ENCODE measurements around the gene SLC23A2. TPM values are rescaled to one million over a fixed set of nuclear protein-coding genes. Genes with fewer than 3 reads are reported as not detected.

The SLC23A2 gene
- total and polyA plus RNA-seq, 2 donors = 5.7 to 8.6 TPM

DNA sequence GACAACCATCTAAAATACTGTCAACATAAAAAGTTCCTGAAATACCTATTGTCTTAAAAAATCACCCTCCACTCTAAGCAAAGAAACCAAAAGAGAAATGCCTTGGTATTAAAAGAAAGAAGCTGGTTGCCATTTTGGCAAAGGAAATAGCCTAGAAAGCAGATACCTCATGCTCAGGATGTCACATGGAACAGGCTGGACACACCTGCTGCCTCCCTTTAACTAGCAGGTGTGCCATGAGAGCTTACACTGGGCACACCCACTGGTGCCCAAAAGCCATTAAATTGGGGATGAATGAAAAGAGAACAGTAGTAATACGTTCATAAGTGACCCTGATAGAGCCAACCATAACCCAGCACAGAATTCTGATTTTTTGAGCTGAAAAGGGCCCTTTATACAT is 1.5 kb downstream of the SLC23A2 start:
- peak in 1 of 9 donors; percentile 25 for DNase-seq (ENCODE audit: low read depth in 6 of 9, low spot score in 9 of 9)
- 91% methylated on average over 1 of the region's 1 CpG for WGBS
- no peaks in the 10 kb centered on the region for H3K36me3 ChIP-seq (ENCODE audit: control insufficient read depth in 2 of 2, insufficient read depth in 2 of 2, low read length in 1 of 2)
- H3K9me3 ChIP-seq (ENCODE audit: control insufficient read depth in 2 of 2, insufficient read depth in 1 of 2, low read length in 1 of 2) = peaks cover 0 to 5% of the 10 kb centered on the region in 2 donors
- peak overlapping the region in 1 of 2 donors; percentile 67 for H3K4me3 ChIP-seq (ENCODE audit: low read length in 2 of 2)
- no peak overlapping the region for H3K27ac ChIP-seq (ENCODE audit: low read depth in 1 of 2, low read length in 1 of 2)
- peaks cover 0 to 9% of the 10 kb centered on the region in 2 donors for H3K27me3 ChIP-seq (ENCODE audit: control insufficient read depth in 2 of 2, insufficient read depth in 1 of 2, low read length in 1 of 2)
- peaks cover 17 to 20% of the 10 kb centered on the region in 2 donors for H3K4me1 ChIP-seq (ENCODE audit: control insufficient read depth in 2 of 2, insufficient read depth in 2 of 2, low read length in 2 of 2)

DNA sequence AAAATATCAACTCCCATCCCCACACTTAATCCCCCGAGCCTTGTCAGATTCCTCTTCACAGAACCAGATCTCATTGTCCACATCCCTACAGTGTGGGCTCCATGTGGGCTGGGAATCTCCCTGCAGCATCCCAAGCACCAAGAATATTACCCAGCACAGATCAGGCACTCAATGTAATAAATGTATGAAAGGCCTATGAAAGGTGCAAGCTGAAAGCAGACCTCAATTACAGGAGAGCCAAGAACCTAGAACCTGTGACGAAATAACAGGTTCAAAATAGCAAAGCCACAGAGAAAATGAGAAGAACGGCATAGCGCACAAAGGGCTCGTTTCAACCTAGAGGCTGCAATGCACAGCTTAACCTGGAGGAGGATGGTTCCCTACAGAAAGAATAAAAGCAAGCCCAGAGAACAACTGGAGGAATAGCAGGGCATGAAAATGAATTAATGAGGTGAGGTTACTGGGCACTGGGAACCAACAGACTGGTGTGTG is 3.1 kb downstream of the SLC23A2 start:
- no peaks in the 10 kb centered on the region for H3K36me3 ChIP-seq (ENCODE audit: control insufficient read depth in 2 of 2, insufficient read depth in 2 of 2, low read length in 1 of 2)
- H3K27me3 ChIP-seq (ENCODE audit: control insufficient read depth in 2 of 2, insufficient read depth in 1 of 2, low read length in 1 of 2) = peaks cover 0 to 9% of the 10 kb centered on the region in 2 donors
- H3K9me3 ChIP-seq (ENCODE audit: control insufficient read depth in 2 of 2, insufficient read depth in 1 of 2, low read length in 1 of 2) = peaks cover 0 to 5% of the 10 kb centered on the region in 2 donors
- no peak for DNase-seq (ENCODE audit: low read depth in 6 of 9, low spot score in 9 of 9)
- peaks cover 17 to 20% of the 10 kb centered on the region in 2 donors for H3K4me1 ChIP-seq (ENCODE audit: control insufficient read depth in 2 of 2, insufficient read depth in 2 of 2, low read length in 2 of 2)
- no peak overlapping the region for H3K27ac ChIP-seq (ENCODE audit: low read depth in 1 of 2, low read length in 1 of 2)
- 77% methylated on average over 5 of the region's 5 CpGs for WGBS
- no peak overlapping the region for H3K4me3 ChIP-seq (ENCODE audit: low read length in 2 of 2)

DNA sequence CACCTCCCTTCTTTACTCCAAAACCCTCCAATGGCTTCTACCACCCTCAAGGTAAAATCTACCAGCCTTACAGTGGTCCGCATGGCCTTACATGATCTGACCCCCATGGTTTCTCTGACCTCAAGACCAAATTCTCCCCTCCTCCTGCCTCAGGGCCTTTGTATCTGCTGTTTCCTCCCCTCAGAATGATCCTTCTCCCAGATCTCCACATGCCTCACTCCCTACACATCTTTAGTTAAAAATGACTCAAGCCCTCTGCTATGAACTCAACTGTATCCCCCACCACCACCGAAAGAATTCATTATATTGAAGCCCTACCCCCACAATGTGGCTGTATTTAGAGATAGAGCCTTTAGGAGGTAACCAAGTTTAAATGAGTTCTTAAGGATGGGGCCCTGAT is 4.1 kb downstream of the SLC23A2 start:
- DNase-seq (ENCODE audit: low read depth in 6 of 9, low spot score in 9 of 9) = no peak
- Histone ChIP-seq H3K4me1 (ENCODE audit: control insufficient read depth in 2 of 2, insufficient read depth in 2 of 2, low read length in 2 of 2) (peaks cover 17 to 20% of the 10 kb centered on the region in 2 donors), H3K4me3 (ENCODE audit: low read length in 2 of 2) (no peak overlapping the region), H3K27ac (ENCODE audit: low read depth in 1 of 2, low read length in 1 of 2) (no peak overlapping the region), H3K36me3 (ENCODE audit: control insufficient read depth in 2 of 2, insufficient read depth in 2 of 2, low read length in 1 of 2) (no peaks in the 10 kb centered on the region), H3K9me3 (ENCODE audit: control insufficient read depth in 2 of 2, insufficient read depth in 1 of 2, low read length in 1 of 2) (peaks cover 0 to 5% of the 10 kb centered on the region in 2 donors), H3K27me3 (ENCODE audit: control insufficient read depth in 2 of 2, insufficient read depth in 1 of 2, low read length in 1 of 2) (peaks cover 0 to 7% of the 10 kb centered on the region in 2 donors)
- 97% methylated on average over 2 of the region's 2 CpGs for WGBS

DNA sequence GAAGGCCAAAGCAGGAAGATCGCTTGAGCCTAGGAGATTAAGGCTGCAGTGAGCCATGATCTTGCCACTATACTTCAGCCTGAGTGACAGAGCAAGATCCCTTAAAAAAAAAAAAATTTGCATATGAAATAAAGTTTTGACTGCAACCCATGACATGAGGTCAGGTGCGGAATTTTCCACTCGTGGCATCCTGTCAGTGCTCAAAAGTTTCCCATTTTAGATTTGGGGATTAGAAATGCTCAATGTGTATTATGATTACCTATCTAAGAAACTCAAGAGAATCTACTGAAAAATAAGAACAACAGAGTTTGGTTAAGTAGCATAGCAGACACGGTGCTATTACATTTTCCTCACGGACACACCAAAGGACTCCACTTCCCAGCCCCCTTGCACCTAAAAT is 11.7 kb downstream of the SLC23A2 start:
- WGBS = 89% methylated on average over 5 of the region's 5 CpGs
- H3K27me3 ChIP-seq (ENCODE audit: control insufficient read depth in 2 of 2, insufficient read depth in 1 of 2, low read length in 1 of 2) = no peaks in the 10 kb centered on the region
- no peak overlapping the region for H3K27ac ChIP-seq (ENCODE audit: low read depth in 1 of 2, low read length in 1 of 2)
- no peaks in the 10 kb centered on the region for H3K36me3 ChIP-seq (ENCODE audit: control insufficient read depth in 2 of 2, insufficient read depth in 2 of 2, low read length in 1 of 2)
- no peaks in the 10 kb centered on the region for H3K9me3 ChIP-seq (ENCODE audit: control insufficient read depth in 2 of 2, insufficient read depth in 1 of 2, low read length in 1 of 2)
- no peaks in the 10 kb centered on the region for H3K4me1 ChIP-seq (ENCODE audit: control insufficient read depth in 2 of 2, insufficient read depth in 2 of 2, low read length in 2 of 2)
- no peak for DNase-seq (ENCODE audit: low read depth in 6 of 9, low spot score in 9 of 9)
- H3K4me3 ChIP-seq (ENCODE audit: low read length in 2 of 2) = no peak overlapping the region

DNA sequence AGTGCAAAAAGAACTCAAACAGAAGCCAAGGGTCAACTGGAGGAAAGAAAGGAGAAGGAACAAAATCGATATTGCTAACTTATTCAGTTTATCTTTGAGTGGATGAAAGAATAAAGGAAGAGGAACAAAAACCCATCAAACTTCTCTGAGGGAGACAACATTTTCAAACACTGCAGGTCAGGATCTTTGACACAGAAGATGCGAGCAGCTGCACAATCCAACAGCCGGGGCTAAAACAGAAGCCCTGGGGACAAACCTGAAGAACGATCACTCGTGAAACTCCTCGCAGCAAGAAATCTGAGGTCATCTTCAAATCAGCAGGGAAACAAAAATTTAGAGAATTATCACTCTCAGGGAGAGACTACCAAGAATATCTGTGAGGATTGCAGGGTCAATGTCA is 14.2 kb downstream of the SLC23A2 start:
- no peaks in the 10 kb centered on the region for H3K9me3 ChIP-seq (ENCODE audit: control insufficient read depth in 2 of 2, insufficient read depth in 1 of 2, low read length in 1 of 2)

DNA sequence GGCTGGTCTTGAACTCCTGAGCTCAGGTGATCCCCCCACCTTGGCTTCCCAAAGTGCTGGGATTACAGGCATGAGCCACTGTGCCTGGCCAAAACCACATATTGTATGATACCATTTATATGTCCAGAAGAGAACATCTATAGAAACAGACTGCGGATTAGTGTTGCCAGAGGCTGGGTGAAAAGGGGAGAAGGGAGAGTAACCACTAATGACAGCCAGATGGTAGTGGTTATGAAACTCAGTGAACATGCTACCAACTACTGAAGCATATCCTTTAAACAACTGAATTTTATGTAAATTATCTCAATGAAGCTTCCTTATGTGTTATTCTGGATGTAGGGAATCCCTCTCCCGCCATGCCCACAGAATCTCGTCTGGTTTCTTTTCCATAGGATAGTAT is 15.7 kb downstream of the SLC23A2 start:
- H3K27ac ChIP-seq (ENCODE audit: low read depth in 1 of 2, low read length in 1 of 2) = no peak overlapping the region
- H3K4me3 ChIP-seq (ENCODE audit: low read length in 2 of 2) = no peak overlapping the region
- 93% methylated on average over 3 of the region's 3 CpGs for WGBS

More for the DNA sequence above, 14.2 kb downstream of the SLC23A2 start:
- H3K36me3 ChIP-seq (ENCODE audit: control insufficient read depth in 2 of 2, insufficient read depth in 2 of 2, low read length in 1 of 2) = no peaks in the 10 kb centered on the region
- no peak overlapping the region for H3K27ac ChIP-seq (ENCODE audit: low read depth in 1 of 2, low read length in 1 of 2)
- no peak for DNase-seq (ENCODE audit: low read depth in 6 of 9, low spot score in 9 of 9)
- WGBS = 78% methylated on average over 6 of the region's 6 CpGs
- no peak overlapping the region for H3K4me3 ChIP-seq (ENCODE audit: low read length in 2 of 2)
- H3K4me1 ChIP-seq (ENCODE audit: control insufficient read depth in 2 of 2, insufficient read depth in 2 of 2, low read length in 2 of 2) = no peaks in the 10 kb centered on the region
- H3K27me3 ChIP-seq (ENCODE audit: control insufficient read depth in 2 of 2, insufficient read depth in 1 of 2, low read length in 1 of 2) = no peaks in the 10 kb centered on the region

DNA sequence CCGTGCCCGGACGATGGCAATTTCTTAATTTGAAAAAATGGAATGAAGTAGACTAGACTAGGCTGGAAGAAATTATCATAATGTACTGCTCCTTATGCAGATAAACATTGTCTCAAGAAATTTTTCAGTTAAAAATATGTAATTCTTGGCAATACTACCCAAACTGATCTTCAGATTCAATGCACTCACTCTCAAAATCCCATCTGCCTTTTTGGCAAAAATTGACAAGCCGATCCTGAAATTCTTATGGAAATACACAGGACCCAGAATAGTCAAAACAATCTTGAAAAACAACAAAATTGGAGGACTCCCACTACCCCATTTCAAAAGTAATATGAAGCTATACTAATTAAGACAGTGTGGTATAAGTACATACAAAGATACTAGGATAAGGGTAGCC is 19.0 kb downstream of the SLC23A2 start:
- no peak for DNase-seq (ENCODE audit: low read depth in 6 of 9, low spot score in 9 of 9)
- Histone ChIP-seq H3K4me3 (ENCODE audit: low read length in 2 of 2) (no peak overlapping the region), H3K27me3 (ENCODE audit: control insufficient read depth in 2 of 2, insufficient read depth in 1 of 2, low read length in 1 of 2) (no peaks in the 10 kb centered on the region), H3K36me3 (ENCODE audit: control insufficient read depth in 2 of 2, insufficient read depth in 2 of 2, low read length in 1 of 2) (no peaks in the 10 kb centered on the region), H3K27ac (ENCODE audit: low read depth in 1 of 2, low read length in 1 of 2) (no peak overlapping the region), H3K4me1 (ENCODE audit: control insufficient read depth in 2 of 2, insufficient read depth in 2 of 2, low read length in 2 of 2) (no peaks in the 10 kb centered on the region), H3K9me3 (ENCODE audit: control insufficient read depth in 2 of 2, insufficient read depth in 1 of 2, low read length in 1 of 2) (no peaks in the 10 kb centered on the region)
- 98% methylated on average over 4 of the region's 4 CpGs for WGBS

More for the DNA sequence above, 15.7 kb downstream of the SLC23A2 start:
- no peak for DNase-seq (ENCODE audit: low read depth in 6 of 9, low spot score in 9 of 9)
- no peaks in the 10 kb centered on the region for H3K9me3 ChIP-seq (ENCODE audit: control insufficient read depth in 2 of 2, insufficient read depth in 1 of 2, low read length in 1 of 2)
- no peaks in the 10 kb centered on the region for H3K4me1 ChIP-seq (ENCODE audit: control insufficient read depth in 2 of 2, insufficient read depth in 2 of 2, low read length in 2 of 2)
- no peaks in the 10 kb centered on the region for H3K36me3 ChIP-seq (ENCODE audit: control insufficient read depth in 2 of 2, insufficient read depth in 2 of 2, low read length in 1 of 2)
- no peaks in the 10 kb centered on the region for H3K27me3 ChIP-seq (ENCODE audit: control insufficient read depth in 2 of 2, insufficient read depth in 1 of 2, low read length in 1 of 2)

DNA sequence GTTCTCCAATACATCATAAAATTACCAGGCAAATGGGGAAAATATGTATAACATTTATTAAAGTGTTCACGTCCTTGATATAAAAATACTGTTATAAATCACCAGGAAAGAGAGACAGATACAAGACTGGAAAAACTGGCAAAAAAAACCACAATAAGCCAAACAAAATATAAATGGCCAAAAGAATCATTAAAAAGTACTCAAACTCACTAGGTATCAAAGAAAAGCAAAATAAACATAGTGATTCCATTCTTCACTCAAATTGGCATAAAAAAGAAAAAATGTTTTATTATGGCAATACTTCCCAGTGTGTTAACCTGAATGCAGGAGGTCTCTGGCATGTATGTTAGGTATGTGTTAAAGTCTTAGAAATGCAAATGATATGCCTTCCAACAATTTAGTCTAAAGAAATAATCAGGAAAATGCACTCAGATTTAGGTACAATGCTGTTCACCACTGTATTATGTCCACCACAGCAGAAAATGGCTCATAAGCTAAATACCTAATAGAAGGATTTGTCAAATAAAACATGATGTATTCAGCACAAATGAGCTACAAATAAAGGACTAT is 21.4 kb downstream of the SLC23A2 start:
- no peak for DNase-seq (ENCODE audit: low read depth in 6 of 9, low spot score in 9 of 9)
- H3K9me3 ChIP-seq (ENCODE audit: control insufficient read depth in 2 of 2, insufficient read depth in 1 of 2, low read length in 1 of 2) = no peaks in the 10 kb centered on the region
- H3K27me3 ChIP-seq (ENCODE audit: control insufficient read depth in 2 of 2, insufficient read depth in 1 of 2, low read length in 1 of 2) = no peaks in the 10 kb centered on the region
- no peak overlapping the region for H3K4me3 ChIP-seq (ENCODE audit: low read length in 2 of 2)
- H3K27ac ChIP-seq (ENCODE audit: low read depth in 1 of 2, low read length in 1 of 2) = no peak overlapping the region
- no peaks in the 10 kb centered on the region for H3K36me3 ChIP-seq (ENCODE audit: control insufficient read depth in 2 of 2, insufficient read depth in 2 of 2, low read length in 1 of 2)
- H3K4me1 ChIP-seq (ENCODE audit: control insufficient read depth in 2 of 2, insufficient read depth in 2 of 2, low read length in 2 of 2) = no peaks in the 10 kb centered on the region
- 99% methylated on average over 1 of the region's 1 CpG for WGBS

DNA sequence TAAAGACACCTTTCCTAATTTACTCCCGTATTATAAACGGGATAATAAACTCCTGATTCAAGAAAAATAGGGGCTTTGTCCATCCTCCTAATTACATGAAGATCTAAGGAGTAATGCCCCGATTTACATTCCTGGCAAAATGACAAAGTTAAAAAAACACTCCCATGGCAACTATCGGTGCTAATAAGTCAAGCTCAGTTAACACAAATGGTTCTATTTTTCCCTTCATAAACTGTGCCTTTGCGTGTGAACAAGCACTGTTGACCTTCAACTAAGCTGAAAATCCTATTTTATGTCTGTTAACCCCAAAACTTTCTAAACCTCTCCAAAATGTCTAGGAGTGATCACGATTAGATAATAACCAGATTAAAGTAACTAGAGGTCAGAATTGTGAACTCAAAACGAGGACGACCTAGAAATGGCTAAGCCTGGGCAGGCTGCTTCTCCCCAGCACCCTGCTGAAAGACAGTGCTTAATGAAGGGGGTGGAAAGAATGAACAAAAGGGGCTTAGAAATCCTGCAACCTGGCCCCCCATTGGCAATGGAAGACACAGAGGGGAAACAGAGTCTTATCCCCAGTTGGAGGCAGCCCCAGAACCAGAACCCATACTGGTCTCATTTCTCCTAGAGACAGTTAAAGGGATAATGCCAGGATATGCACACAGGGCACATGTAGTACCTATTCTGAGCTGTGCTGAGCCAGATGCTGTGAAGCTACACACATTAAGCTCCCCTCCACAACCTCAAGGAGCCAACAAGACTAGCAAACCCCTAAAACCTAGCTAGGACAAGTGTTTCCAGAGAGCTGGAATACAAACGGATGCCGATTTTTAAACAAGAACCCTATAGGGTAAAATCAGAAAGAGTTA is 23.0 kb downstream of the SLC23A2 start:
- DNase-seq (ENCODE audit: low read depth in 6 of 9, low spot score in 9 of 9) = no peak
- Histone ChIP-seq H3K27me3 (ENCODE audit: control insufficient read depth in 2 of 2, insufficient read depth in 1 of 2, low read length in 1 of 2) (no peaks in the 10 kb centered on the region), H3K4me1 (ENCODE audit: control insufficient read depth in 2 of 2, insufficient read depth in 2 of 2, low read length in 2 of 2) (peaks cover 0 to 4% of the 10 kb centered on the region in 2 donors), H3K4me3 (ENCODE audit: low read length in 2 of 2) (no peak overlapping the region), H3K36me3 (ENCODE audit: control insufficient read depth in 2 of 2, insufficient read depth in 2 of 2, low read length in 1 of 2) (no peaks in the 10 kb centered on the region), H3K9me3 (ENCODE audit: control insufficient read depth in 2 of 2, insufficient read depth in 1 of 2, low read length in 1 of 2) (no peaks in the 10 kb centered on the region), H3K27ac (ENCODE audit: low read depth in 1 of 2, low read length in 1 of 2) (no peak overlapping the region)
- WGBS = 95% methylated on average over 10 of the region's 10 CpGs

Measured in thymus (tissue), 11 donors.